ENCODE results near the gene LAYN. TPM values are rescaled to one million over a fixed set of nuclear protein-coding genes. Genes with fewer than 3 reads are reported as not detected.
A peak's percentile ranks its signal among the peaks of the same experiment; 100 is the strongest.

Gene LAYN
- total and polyA plus RNA-seq, 2 of the 13 experiments (the other 11 are each of a cell fraction or from before 2014, with no cell fraction given): 0.17 TPM; not detected in 1

DNA sequence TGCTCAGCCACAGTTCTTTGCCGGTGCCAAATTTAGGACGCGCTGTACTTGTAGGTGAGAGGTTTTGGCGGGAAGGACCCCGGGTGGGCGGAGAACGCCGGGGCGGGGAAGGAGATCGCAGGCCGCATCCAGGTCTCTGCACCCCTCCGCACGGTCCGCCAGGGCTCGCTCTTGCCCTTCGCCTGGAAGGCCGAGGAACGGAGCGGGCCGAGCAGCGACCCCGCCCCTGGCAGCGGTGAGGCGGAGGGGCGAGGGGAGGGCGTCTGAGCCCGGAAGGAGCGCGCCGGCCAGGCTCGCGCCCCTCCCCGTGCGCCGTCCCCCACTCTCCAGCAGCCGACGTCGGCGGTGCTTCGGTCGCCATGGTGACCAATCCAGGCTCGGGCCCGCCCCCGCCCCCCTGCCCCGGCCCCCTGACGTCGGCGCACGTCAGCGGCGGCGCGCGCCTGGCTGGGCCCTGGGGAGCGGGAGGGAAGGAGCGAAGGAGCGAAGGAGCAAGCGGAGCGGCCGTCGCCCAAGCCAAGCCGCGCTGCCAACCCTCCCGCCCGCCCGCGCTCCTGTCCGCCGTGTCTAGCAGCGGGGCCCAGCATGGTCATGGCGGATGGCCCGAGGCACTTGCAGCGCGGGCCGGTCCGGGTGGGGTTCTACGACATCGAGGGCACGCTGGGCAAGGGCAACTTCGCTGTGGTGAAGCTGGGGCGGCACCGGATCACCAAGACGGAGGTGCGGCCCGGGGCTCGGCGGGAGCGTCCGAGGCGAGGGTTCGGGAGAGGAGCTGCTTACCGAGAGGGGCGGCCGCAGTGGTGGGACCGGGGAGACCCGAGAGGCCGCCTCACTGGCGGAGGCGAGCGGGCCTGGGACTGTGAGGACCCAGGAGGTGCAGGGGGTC, 61.7 kb downstream of the LAYN start, which contains the start of gene SIK2 (continued):
- peak; percentile 27; the same call in 1 of the 2 replicates for TF ChIP-seq CEBPG (CRISPR knock-in tag; IDR thresholded peaks at IDR 0.05)
- TF ChIP-seq, protein P1, sequence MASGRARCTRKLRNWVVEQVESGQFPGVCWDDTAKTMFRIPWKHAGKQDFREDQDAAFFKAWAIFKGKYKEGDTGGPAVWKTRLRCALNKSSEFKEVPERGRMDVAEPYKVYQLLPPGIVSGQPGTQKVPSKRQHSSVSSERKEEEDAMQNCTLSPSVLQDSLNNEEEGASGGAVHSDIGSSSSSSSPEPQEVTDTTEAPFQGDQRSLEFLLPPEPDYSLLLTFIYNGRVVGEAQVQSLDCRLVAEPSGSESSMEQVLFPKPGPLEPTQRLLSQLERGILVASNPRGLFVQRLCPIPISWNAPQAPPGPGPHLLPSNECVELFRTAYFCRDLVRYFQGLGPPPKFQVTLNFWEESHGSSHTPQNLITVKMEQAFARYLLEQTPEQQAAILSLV (CRISPR knock-in tag; IDR thresholded peaks at IDR 0.05; ENCODE audit: borderline replicate concordance): peak; percentile 13; the same call in 1 of the 2 replicates
- TF ChIP-seq, protein P2, sequence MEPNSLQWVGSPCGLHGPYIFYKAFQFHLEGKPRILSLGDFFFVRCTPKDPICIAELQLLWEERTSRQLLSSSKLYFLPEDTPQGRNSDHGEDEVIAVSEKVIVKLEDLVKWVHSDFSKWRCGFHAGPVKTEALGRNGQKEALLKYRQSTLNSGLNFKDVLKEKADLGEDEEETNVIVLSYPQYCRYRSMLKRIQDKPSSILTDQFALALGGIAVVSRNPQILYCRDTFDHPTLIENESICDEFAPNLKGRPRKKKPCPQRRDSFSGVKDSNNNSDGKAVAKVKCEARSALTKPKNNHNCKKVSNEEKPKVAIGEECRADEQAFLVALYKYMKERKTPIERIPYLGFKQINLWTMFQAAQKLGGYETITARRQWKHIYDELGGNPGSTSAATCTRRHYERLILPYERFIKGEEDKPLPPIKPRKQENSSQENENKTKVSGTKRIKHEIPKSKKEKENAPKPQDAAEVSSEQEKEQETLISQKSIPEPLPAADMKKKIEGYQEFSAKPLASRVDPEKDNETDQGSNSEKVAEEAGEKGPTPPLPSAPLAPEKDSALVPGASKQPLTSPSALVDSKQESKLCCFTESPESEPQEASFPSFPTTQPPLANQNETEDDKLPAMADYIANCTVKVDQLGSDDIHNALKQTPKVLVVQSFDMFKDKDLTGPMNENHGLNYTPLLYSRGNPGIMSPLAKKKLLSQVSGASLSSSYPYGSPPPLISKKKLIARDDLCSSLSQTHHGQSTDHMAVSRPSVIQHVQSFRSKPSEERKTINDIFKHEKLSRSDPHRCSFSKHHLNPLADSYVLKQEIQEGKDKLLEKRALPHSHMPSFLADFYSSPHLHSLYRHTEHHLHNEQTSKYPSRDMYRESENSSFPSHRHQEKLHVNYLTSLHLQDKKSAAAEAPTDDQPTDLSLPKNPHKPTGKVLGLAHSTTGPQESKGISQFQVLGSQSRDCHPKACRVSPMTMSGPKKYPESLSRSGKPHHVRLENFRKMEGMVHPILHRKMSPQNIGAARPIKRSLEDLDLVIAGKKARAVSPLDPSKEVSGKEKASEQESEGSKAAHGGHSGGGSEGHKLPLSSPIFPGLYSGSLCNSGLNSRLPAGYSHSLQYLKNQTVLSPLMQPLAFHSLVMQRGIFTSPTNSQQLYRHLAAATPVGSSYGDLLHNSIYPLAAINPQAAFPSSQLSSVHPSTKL (CRISPR knock-in tag; IDR thresholded peaks at IDR 0.05): peak; percentile 85
- no peak for TF ChIP-seq ZSCAN20 (CRISPR knock-in tag; IDR thresholded peaks at IDR 0.05; ENCODE audit: borderline replicate concordance)
- TF ChIP-seq, protein P3, sequence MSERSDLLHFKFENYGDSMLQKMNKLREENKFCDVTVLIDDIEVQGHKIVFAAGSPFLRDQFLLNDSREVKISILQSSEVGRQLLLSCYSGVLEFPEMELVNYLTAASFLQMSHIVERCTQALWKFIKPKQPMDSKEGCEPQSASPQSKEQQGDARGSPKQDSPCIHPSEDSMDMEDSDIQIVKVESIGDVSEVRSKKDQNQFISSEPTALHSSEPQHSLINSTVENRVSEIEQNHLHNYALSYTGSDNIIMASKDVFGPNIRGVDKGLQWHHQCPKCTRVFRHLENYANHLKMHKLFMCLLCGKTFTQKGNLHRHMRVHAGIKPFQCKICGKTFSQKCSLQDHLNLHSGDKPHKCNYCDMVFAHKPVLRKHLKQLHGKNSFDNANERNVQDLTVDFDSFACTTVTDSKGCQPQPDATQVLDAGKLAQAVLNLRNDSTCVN (CRISPR knock-in tag; IDR thresholded peaks at IDR 0.05; ENCODE audit: borderline replicate concordance): 0 out of 2 replicates have a peak, but pooled peaks have one; percentile 13
- no peak for TF ChIP-seq FOXP1 (IDR thresholded peaks at IDR 0.05)
- no peak for TF ChIP-seq FOXP1 (CRISPR knock-in tag; IDR thresholded peaks at IDR 0.05)
- peak; percentile 89 for TF ChIP-seq TEAD3 (CRISPR knock-in tag; optimal IDR thresholded peaks at IDR 0.05; ENCODE audit: borderline replicate concordance)
- TF ChIP-seq, protein P4, sequence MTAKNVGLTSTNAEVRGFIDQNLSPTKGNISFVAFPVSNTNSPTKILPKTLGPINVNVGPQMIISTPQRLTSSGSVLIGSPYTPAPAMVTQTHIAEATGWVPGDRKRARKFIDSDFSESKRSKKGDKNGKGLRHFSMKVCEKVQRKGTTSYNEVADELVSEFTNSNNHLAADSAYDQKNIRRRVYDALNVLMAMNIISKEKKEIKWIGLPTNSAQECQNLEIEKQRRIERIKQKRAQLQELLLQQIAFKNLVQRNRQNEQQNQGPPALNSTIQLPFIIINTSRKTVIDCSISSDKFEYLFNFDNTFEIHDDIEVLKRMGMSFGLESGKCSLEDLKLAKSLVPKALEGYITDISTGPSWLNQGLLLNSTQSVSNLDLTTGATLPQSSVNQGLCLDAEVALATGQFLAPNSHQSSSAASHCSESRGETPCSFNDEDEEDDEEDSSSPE (CRISPR knock-in tag; IDR thresholded peaks at IDR 0.05): peak; percentile 97
- TF ChIP-seq SNRNP70 (IDR thresholded peaks at IDR 0.05; ENCODE audit: low read depth, low read length): no peak
- no peak for TF ChIP-seq SNAI1 (CRISPR knock-in tag; IDR thresholded peaks at IDR 0.05; ENCODE audit: borderline replicate concordance)
- TF ChIP-seq, protein P5, sequence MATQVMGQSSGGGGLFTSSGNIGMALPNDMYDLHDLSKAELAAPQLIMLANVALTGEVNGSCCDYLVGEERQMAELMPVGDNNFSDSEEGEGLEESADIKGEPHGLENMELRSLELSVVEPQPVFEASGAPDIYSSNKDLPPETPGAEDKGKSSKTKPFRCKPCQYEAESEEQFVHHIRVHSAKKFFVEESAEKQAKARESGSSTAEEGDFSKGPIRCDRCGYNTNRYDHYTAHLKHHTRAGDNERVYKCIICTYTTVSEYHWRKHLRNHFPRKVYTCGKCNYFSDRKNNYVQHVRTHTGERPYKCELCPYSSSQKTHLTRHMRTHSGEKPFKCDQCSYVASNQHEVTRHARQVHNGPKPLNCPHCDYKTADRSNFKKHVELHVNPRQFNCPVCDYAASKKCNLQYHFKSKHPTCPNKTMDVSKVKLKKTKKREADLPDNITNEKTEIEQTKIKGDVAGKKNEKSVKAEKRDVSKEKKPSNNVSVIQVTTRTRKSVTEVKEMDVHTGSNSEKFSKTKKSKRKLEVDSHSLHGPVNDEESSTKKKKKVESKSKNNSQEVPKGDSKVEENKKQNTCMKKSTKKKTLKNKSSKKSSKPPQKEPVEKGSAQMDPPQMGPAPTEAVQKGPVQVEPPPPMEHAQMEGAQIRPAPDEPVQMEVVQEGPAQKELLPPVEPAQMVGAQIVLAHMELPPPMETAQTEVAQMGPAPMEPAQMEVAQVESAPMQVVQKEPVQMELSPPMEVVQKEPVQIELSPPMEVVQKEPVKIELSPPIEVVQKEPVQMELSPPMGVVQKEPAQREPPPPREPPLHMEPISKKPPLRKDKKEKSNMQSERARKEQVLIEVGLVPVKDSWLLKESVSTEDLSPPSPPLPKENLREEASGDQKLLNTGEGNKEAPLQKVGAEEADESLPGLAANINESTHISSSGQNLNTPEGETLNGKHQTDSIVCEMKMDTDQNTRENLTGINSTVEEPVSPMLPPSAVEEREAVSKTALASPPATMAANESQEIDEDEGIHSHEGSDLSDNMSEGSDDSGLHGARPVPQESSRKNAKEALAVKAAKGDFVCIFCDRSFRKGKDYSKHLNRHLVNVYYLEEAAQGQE (IDR thresholded peaks at IDR 0.05; ENCODE audit: borderline replicate concordance in 1 of 2, low read depth in 1 of 2, low read length in 2 of 2): no peak
- TF ChIP-seq AKAP8 (CRISPR knock-in tag; IDR thresholded peaks at IDR 0.05): no peak
- no peak for TF ChIP-seq RFXAP (CRISPR knock-in tag; IDR thresholded peaks at IDR 0.05; ENCODE audit: borderline replicate concordance)
- TF ChIP-seq, protein P6, sequence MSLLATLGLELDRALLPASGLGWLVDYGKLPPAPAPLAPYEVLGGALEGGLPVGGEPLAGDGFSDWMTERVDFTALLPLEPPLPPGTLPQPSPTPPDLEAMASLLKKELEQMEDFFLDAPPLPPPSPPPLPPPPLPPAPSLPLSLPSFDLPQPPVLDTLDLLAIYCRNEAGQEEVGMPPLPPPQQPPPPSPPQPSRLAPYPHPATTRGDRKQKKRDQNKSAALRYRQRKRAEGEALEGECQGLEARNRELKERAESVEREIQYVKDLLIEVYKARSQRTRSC (CRISPR knock-in tag; IDR thresholded peaks at IDR 0.05; ENCODE audit: low read depth): no peak
- no peak for TF ChIP-seq ZBTB3 (CRISPR knock-in tag; IDR thresholded peaks at IDR 0.05; ENCODE audit: borderline replicate concordance, low read depth)
